ENCODE measurements around the gene ZNF764.

The ZNF764 gene

DNA sequence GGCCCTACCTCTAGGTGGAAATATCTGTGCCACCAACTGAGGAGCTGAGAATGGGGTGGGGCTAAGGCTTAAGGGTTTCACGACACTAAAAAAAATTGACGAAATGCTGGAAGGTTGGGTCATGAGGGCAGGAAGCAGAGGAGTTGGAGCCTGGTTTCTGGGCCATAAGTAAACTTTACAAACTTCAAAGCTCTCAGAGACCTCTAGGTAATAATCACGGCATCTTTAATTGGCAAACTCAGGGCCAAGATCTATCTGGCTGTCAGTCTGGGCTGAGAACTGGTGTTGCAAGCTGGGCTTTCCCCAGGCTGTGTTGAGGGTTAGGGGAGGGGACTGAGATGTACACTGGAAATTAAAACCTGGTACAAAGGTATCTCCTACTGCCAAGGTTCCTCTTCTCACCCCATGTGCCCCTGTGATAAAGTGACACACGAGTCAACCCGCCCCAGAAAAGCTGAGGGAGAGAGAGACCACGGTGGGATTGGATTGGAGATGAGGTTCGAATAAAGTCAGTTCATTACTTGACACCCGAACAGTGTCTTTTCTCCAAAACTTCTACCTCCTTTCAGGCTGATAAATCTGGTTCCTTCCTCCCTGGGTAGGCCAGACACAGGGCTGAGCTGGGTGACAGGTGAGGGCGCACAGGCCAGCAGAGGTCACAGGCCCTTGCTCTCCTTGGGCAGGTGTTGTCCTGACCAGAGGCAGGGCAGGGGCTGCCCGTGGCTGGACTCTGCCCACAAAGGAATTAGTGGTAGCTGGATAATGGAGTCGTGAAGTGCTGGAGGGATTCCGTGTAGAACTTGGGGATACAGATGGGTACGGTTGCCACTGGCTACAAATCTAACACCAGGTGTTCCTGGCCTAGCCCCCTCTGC is 27.8 kb downstream of the ZNF764 start:
- no peak overlapping the region for H3K9ac ChIP-seq (ENCODE audit: low read length)
- H3K4me2 ChIP-seq (ENCODE audit: low read length, poor library complexity, severe bottlenecking), result no peak overlapping the region
- no peak overlapping the region for H2BK12ac ChIP-seq (ENCODE audit: low read length in 2 of 2)
- H2BK5ac ChIP-seq (ENCODE audit: low read depth, low read length, poor library complexity, severe bottlenecking), result no peak overlapping the region
- H2AFZ ChIP-seq (ENCODE audit: low read depth, low read length), result no peak overlapping the region
- H2BK15ac ChIP-seq (ENCODE audit: low read depth, poor library complexity, severe bottlenecking), result no peak overlapping the region
- no peak overlapping the region for H3K4ac ChIP-seq (ENCODE audit: low read depth in 1 of 2, low read length in 2 of 2)
- H2AK5ac ChIP-seq (ENCODE audit: low read length, severe bottlenecking), result no peak overlapping the region
- no peaks in the 10 kb centered on the region for H3K27me3 ChIP-seq (ENCODE audit: control insufficient read depth in 1 of 2, insufficient read depth in 1 of 2, low read length in 2 of 2)
- no peak overlapping the region for H4K8ac ChIP-seq (ENCODE audit: low read length)
- peaks cover 15% of the 10 kb centered on the region for H3K79me1 ChIP-seq (replicated peaks; ENCODE audit: low read length, poor library complexity, severe bottlenecking)
- H3K9me3 ChIP-seq (ENCODE audit: control insufficient read depth, low read length), result no peaks in the 10 kb centered on the region
- DNase-seq, result no peak
- H3K4me1 ChIP-seq (ENCODE audit: control insufficient read depth, insufficient read depth, low read depth, low read length), result peaks cover 15% of the 10 kb centered on the region
- no peak overlapping the region for H3K14ac ChIP-seq (ENCODE audit: low read length in 2 of 2)
- no peak overlapping the region for H3K18ac ChIP-seq (ENCODE audit: low read depth in 1 of 2, low read length in 2 of 2)
- no peak overlapping the region for H3K27ac ChIP-seq (ENCODE audit: low read length, poor library complexity, severe bottlenecking)
- H3K36me3 ChIP-seq (ENCODE audit: control insufficient read depth in 1 of 2, insufficient read depth in 2 of 2, low read depth in 1 of 2, low read length in 2 of 2), result peaks cover 12 to 25% of the 10 kb centered on the region in 2 experiments
- no peak overlapping the region for H3K4me3 ChIP-seq (ENCODE audit: insufficient read depth in 1 of 2, low read depth in 1 of 2, low read length in 2 of 2)
- WGBS, result 89% methylated on average over 13 of the region's 13 CpGs
- H3K23ac ChIP-seq (ENCODE audit: low read length in 2 of 2), result no peak overlapping the region
- H2BK120ac ChIP-seq (ENCODE audit: low read depth, low read length), result no peak overlapping the region
- H4K91ac ChIP-seq (ENCODE audit: low read length), result no peak overlapping the region

DNA sequence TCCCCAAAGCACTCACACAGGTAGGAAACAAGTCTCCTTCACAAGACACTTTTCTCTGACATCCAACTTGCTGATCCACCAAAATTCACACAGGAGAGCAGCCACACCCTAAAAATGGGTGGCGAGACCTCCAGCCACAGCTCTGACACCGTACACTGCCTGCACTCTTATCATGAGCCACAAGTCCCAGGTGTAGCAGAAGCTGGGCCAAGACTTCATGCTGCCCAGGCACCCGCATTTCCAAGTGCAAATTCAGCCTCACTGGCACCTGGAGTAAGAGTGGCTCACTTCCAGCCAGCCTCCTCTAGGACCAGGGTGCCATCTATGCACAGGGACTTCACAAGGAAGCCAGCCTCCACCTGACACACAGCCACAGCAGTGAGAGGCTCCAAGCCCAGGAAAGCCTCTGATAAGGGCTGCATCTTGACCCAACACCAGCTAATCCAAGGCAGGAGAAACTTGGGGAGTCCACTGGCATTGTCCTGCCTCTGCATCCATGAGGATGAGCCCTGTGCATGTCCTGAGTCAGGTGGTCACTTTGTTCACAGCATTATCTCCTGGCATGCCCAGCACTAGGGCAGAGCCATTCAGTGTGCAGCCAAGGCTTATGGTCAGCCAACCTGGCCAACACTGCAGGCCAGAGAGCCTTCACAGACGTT is 29.2 kb downstream of the ZNF764 start:
- no peak overlapping the region for H3K14ac ChIP-seq (ENCODE audit: low read length in 2 of 2)
- no peak overlapping the region for H2AFZ ChIP-seq (ENCODE audit: low read depth, low read length)
- H2BK120ac ChIP-seq (ENCODE audit: low read depth, low read length), result no peak overlapping the region
- H3K36me3 ChIP-seq (ENCODE audit: control insufficient read depth in 1 of 2, insufficient read depth in 2 of 2, low read depth in 1 of 2, low read length in 2 of 2), result peaks cover 25 to 32% of the 10 kb centered on the region in 2 experiments
- H3K79me1 ChIP-seq (replicated peaks; ENCODE audit: low read length, poor library complexity, severe bottlenecking), result peaks cover 22% of the 10 kb centered on the region
- H3K27me3 ChIP-seq (ENCODE audit: control insufficient read depth in 1 of 2, insufficient read depth in 1 of 2, low read length in 2 of 2), result no peaks in the 10 kb centered on the region
- no peak overlapping the region for H2BK5ac ChIP-seq (ENCODE audit: low read depth, low read length, poor library complexity, severe bottlenecking)
- no peak overlapping the region for H3K27ac ChIP-seq (ENCODE audit: low read length, poor library complexity, severe bottlenecking)
- H3K23ac ChIP-seq (ENCODE audit: low read length in 2 of 2), result no peak overlapping the region
- H3K4ac ChIP-seq (ENCODE audit: low read depth in 1 of 2, low read length in 2 of 2), result peak overlapping the region in 1 of 2 experiments; percentile 8
- no peak overlapping the region for H2BK12ac ChIP-seq (ENCODE audit: low read length in 2 of 2)
- no peak overlapping the region for H3K18ac ChIP-seq (ENCODE audit: low read depth in 1 of 2, low read length in 2 of 2)
- no peak overlapping the region for H4K8ac ChIP-seq (ENCODE audit: low read length)
- no peak for DNase-seq
- H2AK5ac ChIP-seq (ENCODE audit: low read length, severe bottlenecking), result no peak overlapping the region
- H3K4me3 ChIP-seq (ENCODE audit: insufficient read depth in 1 of 2, low read depth in 1 of 2, low read length in 2 of 2), result no peak overlapping the region
- H3K4me1 ChIP-seq (ENCODE audit: control insufficient read depth, insufficient read depth, low read depth, low read length), result peaks cover 19% of the 10 kb centered on the region
- no peak overlapping the region for H3K4me2 ChIP-seq (ENCODE audit: low read length, poor library complexity, severe bottlenecking)
- H3K9ac ChIP-seq (ENCODE audit: low read length), result peak overlapping the region; percentile 21
- no peak overlapping the region for H4K91ac ChIP-seq (ENCODE audit: low read length)
- H2BK15ac ChIP-seq (ENCODE audit: low read depth, poor library complexity, severe bottlenecking), result no peak overlapping the region
- H3K9me3 ChIP-seq (ENCODE audit: control insufficient read depth, low read length), result no peaks in the 10 kb centered on the region
- WGBS, result 93% methylated on average over 4 of the region's 4 CpGs

DNA sequence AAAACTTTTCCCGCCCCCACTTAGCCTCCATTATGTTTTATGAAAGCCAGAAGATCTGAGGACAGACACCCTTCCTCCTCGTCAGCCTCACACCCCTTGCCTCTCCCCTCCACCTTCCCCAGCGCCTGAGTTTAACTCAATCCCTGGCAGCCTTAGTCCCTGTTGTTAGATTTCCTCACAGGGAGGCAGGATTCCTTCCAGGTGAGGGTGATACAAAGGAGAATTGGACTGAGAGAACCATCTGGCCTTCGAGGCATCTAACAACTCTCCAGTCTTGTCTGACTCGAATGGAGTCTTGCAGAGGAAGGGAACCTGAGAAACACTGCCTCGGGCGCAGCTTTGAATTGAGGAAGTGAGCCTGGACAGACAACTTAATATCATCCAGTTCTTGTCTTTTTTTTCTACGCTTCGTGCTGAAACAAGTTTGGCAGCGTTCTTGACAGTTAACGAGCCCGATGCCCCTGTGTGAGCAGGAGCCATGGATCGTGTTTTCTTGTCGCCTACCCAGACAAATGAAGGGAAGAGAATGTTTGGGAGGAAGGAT is 30.5 kb downstream of the ZNF764 start:
- H3K4me3 ChIP-seq (ENCODE audit: insufficient read depth in 1 of 2, low read depth in 1 of 2, low read length in 2 of 2), result peak overlapping the region in 1 of 2 experiments; percentile 74
- 65% methylated on average over 13 of the region's 14 CpGs for WGBS
- H2BK120ac ChIP-seq (ENCODE audit: low read depth, low read length), result no peak overlapping the region
- no peak overlapping the region for H3K23ac ChIP-seq (ENCODE audit: low read length in 2 of 2)
- H2BK5ac ChIP-seq (ENCODE audit: low read depth, low read length, poor library complexity, severe bottlenecking), result no peak overlapping the region
- H2AK5ac ChIP-seq (ENCODE audit: low read length, severe bottlenecking), result no peak overlapping the region
- peak overlapping the region in 1 of 2 experiments; percentile 21 for H2BK12ac ChIP-seq (ENCODE audit: low read length in 2 of 2)
- H3K9me3 ChIP-seq (ENCODE audit: control insufficient read depth, low read length), result no peaks in the 10 kb centered on the region
- H3K27me3 ChIP-seq (ENCODE audit: control insufficient read depth in 1 of 2, insufficient read depth in 1 of 2, low read length in 2 of 2), result no peaks in the 10 kb centered on the region
- DNase-seq, result no peak
- peaks cover 19% of the 10 kb centered on the region for H3K79me1 ChIP-seq (replicated peaks; ENCODE audit: low read length, poor library complexity, severe bottlenecking)
- H3K4me1 ChIP-seq (ENCODE audit: control insufficient read depth, insufficient read depth, low read depth, low read length), result peaks cover 20% of the 10 kb centered on the region
- peak overlapping the region; percentile 43 for H3K4me2 ChIP-seq (ENCODE audit: low read length, poor library complexity, severe bottlenecking)
- no peak overlapping the region for H2BK15ac ChIP-seq (ENCODE audit: low read depth, poor library complexity, severe bottlenecking)
- H4K91ac ChIP-seq (ENCODE audit: low read length), result peak overlapping the region; percentile 3
- peak overlapping the region; percentile 55 for H3K27ac ChIP-seq (ENCODE audit: low read length, poor library complexity, severe bottlenecking)
- H2AFZ ChIP-seq (ENCODE audit: low read depth, low read length), result no peak overlapping the region
- H4K8ac ChIP-seq (ENCODE audit: low read length), result peak overlapping the region; percentile 71
- peaks cover 21 to 31% of the 10 kb centered on the region in 2 experiments for H3K36me3 ChIP-seq (ENCODE audit: control insufficient read depth in 1 of 2, insufficient read depth in 2 of 2, low read depth in 1 of 2, low read length in 2 of 2)
- peak overlapping the region; percentile 94 for H3K9ac ChIP-seq (ENCODE audit: low read length)
- H3K4ac ChIP-seq (ENCODE audit: low read depth in 1 of 2, low read length in 2 of 2), result peak overlapping the region; percentile 30 to 34
- H3K14ac ChIP-seq (ENCODE audit: low read length in 2 of 2), result no peak overlapping the region
- H3K18ac ChIP-seq (ENCODE audit: low read depth in 1 of 2, low read length in 2 of 2), result peak overlapping the region in 1 of 2 experiments; percentile 73

Data from mesenchymal stem cell (in vitro differentiated cells and primary cell).